NOMO-1 treated with dmso at 0.1 percent for 144 hours (cell line): Measurements from ENCODE around the gene TYW1B.
"Not testable (repeated sequence)": the region's sequence is repeated elsewhere in the genome, so short reads cannot be mapped to it uniquely, and the experiment has no call there.

ENCODE experiments used
- DNase-seq: peaks from one replicate; lab custom pipeline; 2025; ENCODE audit not compliant: unreplicated experiment; lab: John Stamatoyannopoulos, UW

Gene TYW1B

DNA sequence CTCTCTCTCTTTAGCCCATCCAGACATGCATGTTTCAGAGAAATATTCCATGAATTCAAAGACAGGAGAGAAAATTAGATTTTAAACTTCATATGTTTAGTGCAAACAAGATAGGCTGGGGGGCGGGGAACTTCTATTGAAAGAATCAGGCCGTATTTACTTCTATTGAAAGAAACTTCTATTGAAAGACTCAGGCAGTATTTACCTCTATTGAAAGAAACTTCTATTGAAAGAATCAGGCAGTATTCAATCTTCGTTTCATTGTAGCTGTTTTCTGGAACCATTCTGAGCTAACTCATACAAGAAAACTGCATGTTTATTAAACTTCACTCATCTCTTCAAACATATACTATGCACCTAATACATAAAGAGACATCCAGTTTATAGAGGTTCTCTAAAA, 123.1 kb downstream of the TYW1B start:
- no peak for DNase-seq

- not testable (repeated sequence) for DNase-seq
Measured at GRCh38 chr7:72700548-72700947, 127.5 kb downstream of the TYW1B start.

DNA sequence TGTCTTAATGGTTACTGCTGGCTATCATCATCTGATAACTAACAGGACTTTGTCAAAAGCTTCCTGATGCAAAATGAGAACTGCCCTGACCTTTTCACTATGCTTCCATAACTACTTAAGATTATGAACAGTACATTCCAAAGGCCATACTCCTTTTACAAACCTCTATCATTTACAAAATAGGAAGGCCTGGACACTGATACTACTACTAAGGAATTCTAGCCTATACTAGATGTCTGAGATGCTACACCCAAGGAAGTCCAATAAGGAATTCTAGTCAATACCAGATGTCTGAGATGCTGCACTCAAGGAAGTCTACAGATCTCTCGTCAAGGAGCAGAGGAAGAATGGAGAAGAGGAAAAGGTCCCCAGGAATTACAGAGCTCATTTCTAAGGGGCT, 130.9 kb downstream of the TYW1B start:
- not testable (repeated sequence) for DNase-seq

DNA sequence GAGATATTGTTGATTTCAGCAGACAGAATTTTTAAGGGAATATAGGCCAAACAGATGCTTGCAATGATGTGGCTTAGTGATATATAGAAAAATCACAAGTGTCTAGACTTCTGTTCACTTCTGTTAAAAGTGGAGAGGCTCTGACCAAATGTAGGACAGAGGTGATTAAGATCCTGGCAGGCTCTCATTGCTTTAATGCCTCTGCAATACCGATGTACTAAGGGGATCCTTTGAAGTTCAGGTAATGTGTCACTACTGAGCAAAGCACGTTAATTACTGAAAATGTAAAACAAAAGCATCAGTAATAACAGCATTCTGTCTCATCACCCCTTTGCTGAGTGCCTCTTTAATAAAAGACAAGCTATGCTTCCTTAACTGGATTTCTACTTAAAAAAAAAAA, 131.4 kb downstream of the TYW1B start:
- not testable (repeated sequence) for DNase-seq

GRCh38 chr7:72695482-72695881, 132.5 kb downstream of the TYW1B start:
- DNase-seq, result not testable (repeated sequence)

GRCh38 chr7:72691442-72691841, 136.6 kb downstream of the TYW1B start:
- DNase-seq, result not testable (repeated sequence)

- not testable (repeated sequence) for DNase-seq
Measured at GRCh38 chr7:72690177-72690576, 137.8 kb downstream of the TYW1B start.

GRCh38 chr7:72689344-72689743, 138.7 kb downstream of the TYW1B start:
- DNase-seq, result not testable (repeated sequence)

GRCh38 chr7:72681211-72681610, 146.8 kb downstream of the TYW1B start:
- DNase-seq, result not testable (repeated sequence)

GRCh38 chr7:72676880-72677279, 151.1 kb downstream of the TYW1B start:
- not testable (repeated sequence) for DNase-seq

DNA sequence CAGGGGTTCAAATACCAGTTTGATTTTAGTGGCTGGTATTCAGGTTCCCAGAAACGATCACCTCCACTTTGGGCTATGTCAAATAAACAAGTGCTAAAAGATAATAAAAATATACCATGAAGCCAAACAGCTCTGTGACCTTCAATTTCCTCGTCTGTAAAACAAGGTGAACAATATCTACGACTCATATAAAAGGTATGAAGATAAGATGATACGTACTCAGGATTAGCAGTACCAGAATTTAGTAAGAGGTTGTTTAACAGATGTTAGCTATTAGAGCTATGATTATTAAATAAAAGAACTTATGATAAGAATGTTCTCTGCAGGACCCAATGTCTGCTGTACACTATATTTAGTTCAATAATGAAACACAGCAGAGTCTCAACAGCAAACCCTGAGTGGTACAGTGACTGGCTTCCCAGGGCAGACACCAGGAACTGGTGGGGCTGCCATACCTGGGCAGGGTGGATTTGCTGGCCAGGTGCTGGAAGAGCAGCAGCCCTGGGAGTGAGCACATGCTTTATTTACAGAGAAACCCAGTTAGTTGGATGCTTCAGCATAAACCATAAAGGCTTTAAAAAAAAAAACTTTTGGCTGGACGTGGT, 151.8 kb downstream of the TYW1B start:
- DNase-seq, result not testable (repeated sequence)

GRCh38 chr7:72675686-72676085, 152.3 kb downstream of the TYW1B start:
- not testable (repeated sequence) for DNase-seq

DNA sequence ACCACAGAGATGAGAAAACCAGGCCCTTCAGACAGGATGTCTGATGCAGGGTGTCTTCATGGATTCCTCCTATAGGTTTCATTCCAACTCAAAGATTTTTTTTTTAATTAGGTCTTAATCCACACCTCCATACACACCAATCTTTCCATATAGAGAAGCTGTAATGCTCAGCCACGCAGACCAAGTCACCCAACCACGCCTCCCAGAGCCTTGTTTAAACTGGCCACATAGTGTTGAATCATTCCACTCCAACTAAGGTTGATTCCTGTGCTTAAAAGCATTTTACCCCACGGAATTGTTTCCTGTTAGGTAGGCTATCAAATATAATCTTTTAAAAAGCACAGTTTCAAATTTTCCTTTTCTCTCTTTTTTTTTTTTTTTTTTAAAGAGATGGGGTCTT, 153.6 kb downstream of the TYW1B start:
- DNase-seq, result no peak

DNA sequence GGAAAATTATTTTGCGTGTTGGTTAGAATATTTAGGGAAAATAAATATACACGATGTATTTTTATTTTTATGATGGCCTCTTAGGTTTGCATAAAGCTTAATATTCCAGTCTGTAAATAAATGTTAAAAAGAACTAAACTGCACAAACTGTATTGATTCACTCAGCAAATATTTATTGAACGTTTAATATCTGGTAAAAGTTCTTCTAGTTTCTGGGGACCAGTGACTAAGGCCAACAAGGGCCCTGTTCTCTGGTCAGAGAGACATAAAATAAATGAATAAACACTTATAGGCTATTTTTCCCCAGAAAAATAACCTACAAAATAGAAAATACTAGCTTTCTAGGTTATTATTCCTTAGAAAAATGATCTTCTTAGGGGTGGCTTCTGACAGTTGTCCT, 157.2 kb downstream of the TYW1B start:
- DNase-seq, result not testable (repeated sequence)

DNA sequence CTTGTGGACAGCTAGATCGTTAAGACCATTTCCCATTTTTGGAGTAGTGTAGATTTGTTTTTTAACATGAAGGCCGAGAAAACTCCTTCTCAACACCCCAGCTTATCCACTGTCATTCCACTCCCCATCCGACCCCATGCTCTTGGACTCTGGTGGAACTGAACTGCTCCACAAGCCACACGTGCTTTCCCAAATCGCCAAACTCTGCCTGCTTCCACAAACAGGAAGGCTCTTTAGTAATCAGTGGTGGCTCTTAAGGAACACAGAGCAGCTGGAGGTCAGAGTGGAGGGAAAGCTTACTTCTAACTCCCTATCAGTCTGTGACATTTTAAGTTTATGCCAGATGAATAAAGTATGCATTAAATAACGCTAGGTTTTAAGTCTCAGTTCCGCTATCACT, 159.6 kb downstream of the TYW1B start:
- not testable (repeated sequence) for DNase-seq

DNA sequence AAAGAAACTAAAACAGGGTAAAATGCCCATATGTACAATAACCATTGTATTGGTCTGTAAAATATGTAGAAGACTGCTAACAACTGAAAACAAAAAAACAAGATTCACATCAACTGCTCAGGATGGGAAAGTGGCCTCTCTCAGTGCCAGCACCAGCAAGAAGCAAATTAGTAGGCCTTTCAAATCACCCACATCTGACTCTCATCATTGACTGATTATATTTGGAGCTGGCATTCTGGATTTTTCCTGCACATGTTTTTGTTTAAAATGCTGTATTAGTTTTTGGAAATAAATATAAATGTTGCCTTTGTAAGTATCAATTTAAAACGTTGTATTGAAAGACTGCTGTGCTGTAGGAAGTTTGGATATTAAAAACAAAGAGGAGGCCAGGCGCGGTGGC, 161.0 kb downstream of the TYW1B start:
- not testable (repeated sequence) for DNase-seq

DNA sequence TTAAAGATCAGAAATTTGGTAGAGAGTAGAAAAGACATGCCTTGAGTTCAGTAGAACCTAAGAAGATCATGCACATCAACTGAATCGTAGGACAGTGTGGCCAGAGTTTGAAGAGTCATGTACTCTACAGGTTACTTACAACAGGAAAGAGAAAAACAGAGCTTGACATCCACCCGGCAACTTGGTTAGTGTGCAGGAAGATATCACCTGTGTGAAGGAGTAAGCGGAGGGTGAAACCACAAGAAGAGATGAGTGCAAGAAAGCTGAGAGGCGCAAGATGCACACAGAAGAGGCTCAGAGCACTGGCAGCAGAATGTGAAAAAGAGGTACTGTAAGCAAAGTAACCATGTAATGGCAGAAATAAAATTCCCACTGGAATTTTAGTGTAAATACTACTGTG, 179.4 kb downstream of the TYW1B start:
- DNase-seq, result not testable (repeated sequence)

DNA sequence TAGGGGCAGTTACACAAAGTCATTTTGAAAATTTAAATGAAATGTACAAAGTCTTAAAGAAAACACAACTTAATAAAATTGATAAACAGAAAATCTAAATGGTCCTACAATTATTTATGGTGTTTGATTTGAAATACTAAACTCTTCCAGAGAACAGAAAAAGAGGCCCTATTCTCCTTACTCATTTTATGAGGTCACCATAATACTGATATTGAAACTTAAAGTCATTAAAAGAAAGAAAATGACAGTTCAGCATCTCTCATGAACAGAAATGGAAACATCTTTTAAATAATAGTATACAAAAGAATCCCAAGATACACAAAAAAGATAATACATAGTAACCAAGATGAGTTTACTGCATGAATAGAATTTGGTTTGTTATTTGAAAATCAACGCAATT, 184.3 kb downstream of the TYW1B start:
- DNase-seq, result not testable (repeated sequence)

DNA sequence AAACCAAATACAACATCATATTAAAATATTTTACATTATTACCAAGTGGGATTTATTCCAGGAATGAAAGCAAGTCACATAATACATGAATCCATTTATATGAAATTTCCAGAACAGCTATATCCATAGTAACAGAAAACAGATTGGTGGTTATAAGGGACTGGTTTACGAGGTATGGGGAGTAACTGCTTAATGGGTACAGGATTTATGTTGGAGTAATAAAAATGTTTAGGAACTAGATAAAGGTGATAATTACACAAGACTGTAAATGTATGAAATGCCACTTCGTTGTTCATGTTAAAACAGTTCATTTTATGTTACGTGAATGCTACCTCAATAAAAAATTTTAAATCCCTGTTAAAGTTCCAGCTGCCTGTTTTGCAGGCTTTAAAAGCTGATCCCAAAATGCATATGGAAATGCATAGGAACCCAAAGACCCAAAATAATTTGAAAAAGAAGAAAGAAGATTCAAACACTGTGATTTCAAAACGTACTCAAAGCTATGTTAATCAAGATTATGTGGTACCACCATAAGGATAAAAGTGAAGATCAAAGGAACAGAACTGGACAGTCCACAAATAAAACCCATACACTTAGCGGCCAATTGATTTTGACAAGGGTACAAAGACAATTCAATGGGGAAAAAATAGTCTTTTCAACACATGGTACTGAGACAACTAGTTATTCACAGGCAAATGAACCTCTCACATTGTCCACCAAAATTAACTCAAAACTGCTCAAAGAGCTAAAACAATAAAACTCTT, 186.3 kb downstream of the TYW1B start:
- not testable (repeated sequence) for DNase-seq

DNA sequence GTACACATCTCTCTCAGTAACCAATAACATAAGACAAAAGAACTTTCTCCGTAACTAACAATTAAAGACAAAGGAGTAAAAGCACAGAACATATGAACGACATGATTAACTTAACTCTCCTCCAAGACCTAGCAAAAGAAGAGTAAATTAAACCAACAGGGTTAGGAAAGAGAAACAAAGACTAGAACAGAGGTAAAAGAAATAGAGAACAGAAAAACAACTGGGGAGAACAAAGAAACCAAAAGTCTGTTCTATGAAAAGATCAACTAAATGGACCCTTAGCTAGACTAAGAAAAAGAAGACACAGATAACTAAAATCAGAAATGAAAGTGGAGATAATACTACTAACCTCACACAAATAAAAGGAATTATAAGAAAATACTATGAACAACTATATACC, 187.3 kb downstream of the TYW1B start:
- not testable (repeated sequence) for DNase-seq

DNA sequence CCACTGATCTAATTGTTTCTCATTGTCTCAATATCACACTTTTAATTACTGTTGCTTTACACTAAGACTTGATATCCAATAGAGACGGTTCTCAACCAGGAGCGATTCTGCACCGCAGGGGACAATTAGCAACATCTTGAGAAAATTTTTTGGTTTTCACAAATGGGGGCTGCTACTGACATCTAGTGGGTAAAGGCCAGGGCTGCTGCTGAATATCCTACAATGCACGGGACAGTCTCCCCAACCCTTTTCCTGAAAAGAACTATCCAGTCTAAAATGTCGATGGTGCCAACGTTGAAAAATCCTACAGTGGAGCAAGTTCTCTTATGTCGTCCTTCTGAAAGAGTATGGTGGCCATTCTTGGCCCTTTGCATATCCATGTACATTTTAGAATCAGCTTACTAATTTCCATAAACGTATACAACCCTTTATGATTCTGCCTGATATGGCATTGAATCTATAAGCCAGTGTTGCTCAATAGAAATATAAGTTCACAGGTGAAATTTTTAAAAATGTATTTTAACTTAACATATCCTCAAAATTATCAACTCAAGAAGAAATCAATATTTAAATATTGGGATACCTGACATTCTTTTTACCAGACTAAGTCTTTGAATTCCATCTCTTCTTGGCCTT, 192.6 kb downstream of the TYW1B start:
- not testable (repeated sequence) for DNase-seq

DNA sequence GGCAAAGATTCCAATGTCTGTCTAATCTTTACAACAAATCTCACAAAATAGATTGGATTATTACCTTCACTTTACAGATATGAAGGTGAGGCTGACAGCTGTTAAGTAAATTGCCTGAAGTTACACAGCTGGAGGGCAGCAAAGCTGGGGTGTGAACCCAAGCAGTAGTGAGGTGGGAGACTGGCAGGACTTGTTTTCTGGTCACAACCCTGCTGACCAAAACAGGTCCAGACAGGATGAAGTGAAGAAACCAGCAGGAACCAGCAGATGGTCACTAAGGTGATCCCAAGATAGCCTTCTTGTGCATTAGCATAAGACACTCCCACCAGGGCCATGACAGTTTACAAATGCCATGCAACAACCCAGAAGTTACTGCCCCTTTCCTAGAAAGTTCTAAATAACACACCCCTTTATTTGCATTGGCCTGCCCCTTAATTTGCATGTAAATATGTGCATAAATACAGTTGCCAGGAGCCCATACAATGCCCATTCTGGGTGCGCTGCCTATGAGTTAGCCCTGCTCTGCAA, 195.2 kb downstream of the TYW1B start:
- DNase-seq, result not testable (repeated sequence)
